Measurements from ENCODE around the gene GPX4. TPM values are rescaled to one million over a fixed set of nuclear protein-coding genes. Genes with fewer than 3 reads are reported as not detected.

GPX4 gene
- total and polyA plus RNA-seq, 2 donors (not counting 3 experiments of a cell fraction or from before 2014, with no cell fraction given): 469 to 1,136 TPM

GRCh38 chr19:1090731-1091543, 12.9 kb upstream of the GPX4 start:
- no TSS peak for BruUV-seq (replicated peaks)
- Histone ChIP-seq H3K36me3 (ENCODE audit: control insufficient read depth in 2 of 2, extremely low read depth in 1 of 2, insufficient read depth in 2 of 2, low read length in 2 of 2) (peaks cover 9 to 26% of the 10 kb centered on the region in 2 experiments), H3K4me3 (replicated peaks in 1 of 3; ENCODE audit: insufficient read depth in 1 of 3, low read depth in 1 of 3, low read length in 3 of 3) (no peak overlapping the region), H2AFZ (ENCODE audit: low read depth, low read length) (no peak overlapping the region), H3K9me3 (replicated peaks; ENCODE audit: control insufficient read depth, insufficient read depth, low read length) (no peaks in the 10 kb centered on the region), H4K20me1 (replicated peaks; ENCODE audit: control insufficient read depth, extremely low read depth, insufficient read depth, low read length) (no peaks in the 10 kb centered on the region), H3K4me2 (ENCODE audit: insufficient read depth, low read length) (no peak overlapping the region), H3K27ac (ENCODE audit: insufficient read depth, low read depth, low read length) (no peak overlapping the region), H3K9me1 (replicated peaks; ENCODE audit: control insufficient read depth, extremely low read depth, insufficient read depth, low read length) (no peaks in the 10 kb centered on the region), H3K79me2 (ENCODE audit: control insufficient read depth, insufficient read depth, low read length) (peaks cover 22% of the 10 kb centered on the region), H3K4me1 (ENCODE audit: control insufficient read depth, extremely low read depth, insufficient read depth, low read length) (peaks cover 10% of the 10 kb centered on the region), H3K9ac (replicated peaks; ENCODE audit: extremely low read depth, insufficient read depth, low read length) (no peak overlapping the region), H3K27me3 (ENCODE audit: control insufficient read depth in 2 of 2, insufficient read depth in 2 of 2, low read length in 2 of 2) (no peaks in the 10 kb centered on the region)
- FAIRE-seq (no peak), DNase-seq (ENCODE audit: low read depth, low spot score) (no peak)
- intact Hi-C loops (cut with micrococcal nuclease) (no loop called here), dilution Hi-C loops (cut with MboI; ENCODE audit: extremely low pct_ligation_motif_present, low sequenced_read_pairs) (no loop called here)
- CTCF ChIA-PET: no interaction called here
- POLR2A ChIA-PET: no interaction called here
- TF ChIP-seq EZH2 (IDR thresholded peaks at IDR 0.05; ENCODE audit: borderline replicate concordance, low read depth, low read length, severe bottlenecking) (no peak), POLR2A (IDR thresholded peaks at IDR 0.05; ENCODE audit: low read depth, low read length) (no peak), MYC (IDR thresholded peaks at IDR 0.05; ENCODE audit: low read depth, low read length) (no peak), CTCF (IDR thresholded peaks at IDR 0.05; ENCODE audit: extremely low read depth in 1 of 2, insufficient read depth in 1 of 2, low read depth in 1 of 2, low read length in 2 of 2) (no peak)

Data from endothelial cell of umbilical vein (primary cell).